T-helper 2 cell treated with Interferon-gamma antibody and Interleukin-4, amounts not matched to agents 5 μg/mL and 100 μg/mL, for 36 hours (primary cell): ENCODE measurements around the gene MEDAG.

ENCODE experiments used
- DNase-seq: peaks from one replicate; pipeline ENCODE4 v3.0.0; 2021; ENCODE audit warnings: low spot score
- H3K27ac Mint-ChIP-seq: one replicate; pipeline ENCODE4 v1.8.0; 2021; ENCODE audit warnings: mild to moderate bottlenecking, mixed read lengths
- H3K27me3 Mint-ChIP-seq: one replicate; pipeline ENCODE4 v1.8.0; 2021; ENCODE audit warnings: low read depth, mixed read lengths
- H3K36me3 Mint-ChIP-seq: one replicate; pipeline ENCODE4 v1.8.0; 2021; ENCODE audit warnings: low read depth, mixed read lengths
- H3K4me1 Mint-ChIP-seq: one replicate; pipeline ENCODE4 v1.8.0; 2021; ENCODE audit warnings: low read depth, mixed read lengths
- H3K4me3 Mint-ChIP-seq: one replicate; pipeline ENCODE4 v1.8.0; 2022; ENCODE audit warnings: mild to moderate bottlenecking, moderate library complexity, mixed read lengths
- H3K9me3 Mint-ChIP-seq: one replicate; pipeline ENCODE4 v1.8.0; 2021; ENCODE audit warnings: mixed read lengths

The MEDAG gene

DNA sequence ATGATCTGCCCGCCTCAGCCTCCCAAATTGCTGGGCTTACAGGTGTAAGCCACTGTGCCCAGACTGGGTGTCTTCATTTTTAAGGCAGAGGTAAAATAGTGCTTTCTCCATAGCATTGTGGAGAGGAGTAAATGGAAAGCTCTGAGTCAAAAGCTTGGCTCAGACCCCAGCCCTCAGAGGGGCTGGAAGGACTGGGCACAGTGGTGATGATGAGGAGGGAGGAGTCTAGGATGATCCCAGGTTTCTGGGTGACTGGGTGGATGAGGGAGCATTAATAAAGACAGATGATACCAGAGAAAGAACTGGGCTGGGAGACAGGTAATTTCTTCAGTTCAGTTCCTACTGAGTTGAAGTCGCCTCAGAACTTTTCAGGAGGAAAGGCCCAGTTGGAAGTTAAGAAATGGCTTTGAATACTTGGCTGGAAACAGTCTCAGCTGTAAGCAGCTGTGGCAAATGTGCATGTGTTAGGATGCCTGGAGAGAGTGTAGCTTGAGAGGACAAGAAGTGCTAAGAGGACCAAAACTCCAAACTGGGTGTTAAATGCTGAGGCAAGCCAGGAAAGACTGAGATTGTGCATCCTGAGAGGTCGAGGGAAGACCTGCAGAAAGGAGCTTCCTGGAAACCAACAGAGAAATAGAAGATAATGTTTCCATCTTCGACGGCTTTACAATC is 37.1 kb upstream of the MEDAG start:
- DNase-seq, result no peak
- no peaks in the 10 kb centered on the region for H3K36me3 Mint-ChIP-seq
- H3K27ac Mint-ChIP-seq, result no peak overlapping the region
- H3K4me1 Mint-ChIP-seq, result peaks cover 13% of the 10 kb centered on the region
- peaks cover 14% of the 10 kb centered on the region for H3K27me3 Mint-ChIP-seq
- H3K4me3 Mint-ChIP-seq, result no peak overlapping the region
- no peaks in the 10 kb centered on the region for H3K9me3 Mint-ChIP-seq

DNA sequence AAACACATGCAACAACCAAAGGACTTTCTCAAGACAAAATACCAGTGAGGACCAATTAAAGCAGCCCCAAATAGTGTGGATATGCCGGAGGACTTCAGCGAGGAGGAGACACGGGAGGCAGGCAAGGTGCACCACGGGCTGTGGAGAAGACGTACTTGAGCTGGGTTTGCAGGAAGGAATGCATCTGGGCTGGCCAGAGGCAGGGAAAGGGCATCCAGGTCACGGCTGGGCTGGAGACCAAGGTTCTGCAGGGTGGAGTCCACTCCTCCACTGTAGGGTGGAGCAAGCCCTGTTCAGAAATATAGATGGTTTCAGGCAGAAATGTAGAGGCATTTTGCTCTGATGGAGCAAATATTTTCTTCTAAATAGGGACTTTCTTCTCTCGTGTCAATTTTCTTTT is 36.6 kb upstream of the MEDAG start:
- no peak overlapping the region for H3K4me3 Mint-ChIP-seq
- no peaks in the 10 kb centered on the region for H3K9me3 Mint-ChIP-seq
- peaks cover 16% of the 10 kb centered on the region for H3K27me3 Mint-ChIP-seq
- no peak overlapping the region for H3K27ac Mint-ChIP-seq
- peaks cover 13% of the 10 kb centered on the region for H3K4me1 Mint-ChIP-seq
- no peak for DNase-seq
- H3K36me3 Mint-ChIP-seq, result no peaks in the 10 kb centered on the region

DNA sequence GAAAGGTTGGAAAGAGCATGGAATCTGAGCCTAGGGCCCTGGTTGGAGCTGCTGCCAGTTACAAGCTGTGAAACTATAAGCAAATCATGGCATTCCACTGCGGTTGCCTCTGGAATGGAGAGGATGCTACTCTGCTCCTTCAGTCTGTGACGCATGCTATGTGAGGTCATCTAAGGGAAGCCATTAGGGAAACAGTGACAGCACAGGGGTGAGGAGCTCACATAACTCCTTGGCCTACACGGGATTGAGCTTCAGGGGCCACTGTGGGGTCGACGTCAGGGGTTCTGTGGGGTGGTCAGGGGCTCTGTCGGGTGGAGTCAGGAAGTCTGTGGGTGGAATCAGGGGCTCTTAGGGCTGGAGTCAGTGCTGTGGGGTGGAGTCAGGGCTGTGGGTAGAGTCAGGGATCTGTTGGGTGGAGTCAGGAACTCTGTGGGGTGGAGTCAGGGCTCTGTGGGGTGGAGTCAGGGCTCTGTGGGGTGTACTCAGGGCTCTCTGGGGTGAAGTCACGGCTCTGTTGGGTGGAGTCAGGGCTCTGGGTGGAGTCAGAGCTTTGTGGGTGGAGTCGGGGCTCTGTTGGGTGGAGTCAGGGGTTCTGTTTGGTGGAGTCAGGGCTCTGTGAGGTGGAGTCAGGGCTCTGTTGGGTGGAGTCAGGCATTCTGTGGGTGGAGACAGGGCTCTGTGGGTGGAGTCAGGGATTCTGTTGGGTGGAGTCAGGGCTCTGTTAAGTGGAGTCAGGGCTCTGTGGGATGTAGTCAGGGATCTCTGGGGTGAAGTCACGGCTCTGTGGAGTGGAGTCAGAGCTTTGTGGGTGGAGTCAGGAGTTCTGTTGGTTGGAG is 35.8 kb upstream of the MEDAG start:
- Mint-ChIP-seq H3K27me3 (peaks cover 16% of the 10 kb centered on the region), H3K27ac (no peak overlapping the region), H3K4me1 (peaks cover 12% of the 10 kb centered on the region), H3K36me3 (no peaks in the 10 kb centered on the region), H3K4me3 (no peak overlapping the region), H3K9me3 (no peaks in the 10 kb centered on the region)
- peak; percentile 29 for DNase-seq

DNA sequence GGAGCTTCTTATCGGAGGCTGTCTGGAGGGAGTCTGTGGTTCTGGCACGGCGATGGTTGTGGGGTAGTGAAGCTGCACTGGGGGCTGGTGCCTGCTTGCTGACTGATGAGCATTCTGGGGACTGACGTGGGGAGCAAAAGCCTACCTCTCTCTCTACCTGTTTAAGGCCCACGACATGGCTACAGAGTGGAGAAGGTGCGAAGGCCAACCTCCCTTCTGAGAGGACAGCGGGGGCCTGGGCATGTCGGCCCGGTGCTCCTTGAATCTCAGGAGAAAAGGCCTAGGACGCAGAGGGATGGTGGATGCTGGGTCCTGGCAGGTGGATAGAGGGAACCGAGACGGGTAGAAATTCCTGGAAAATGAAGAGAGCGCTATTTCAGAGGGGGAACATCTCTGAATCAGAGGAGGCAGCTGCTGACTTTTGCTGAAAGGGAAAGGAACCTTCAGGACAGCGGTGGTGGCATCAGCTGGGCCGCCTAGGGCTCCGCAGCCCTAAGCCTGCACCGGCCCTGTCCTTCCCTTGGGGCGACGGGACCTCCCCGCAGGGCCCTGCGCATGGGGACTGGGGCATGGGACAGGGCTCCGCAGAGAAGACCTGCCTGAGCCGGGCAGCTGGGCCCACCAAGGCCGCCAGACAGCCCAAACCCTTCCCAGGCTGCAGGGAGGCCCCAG is 35.0 kb upstream of the MEDAG start:
- Mint-ChIP-seq H3K4me3 (no peak overlapping the region), H3K4me1 (peaks cover 9% of the 10 kb centered on the region), H3K27me3 (peaks cover 12% of the 10 kb centered on the region), H3K27ac (no peak overlapping the region), H3K9me3 (no peaks in the 10 kb centered on the region), H3K36me3 (no peaks in the 10 kb centered on the region)
- no peak for DNase-seq

DNA sequence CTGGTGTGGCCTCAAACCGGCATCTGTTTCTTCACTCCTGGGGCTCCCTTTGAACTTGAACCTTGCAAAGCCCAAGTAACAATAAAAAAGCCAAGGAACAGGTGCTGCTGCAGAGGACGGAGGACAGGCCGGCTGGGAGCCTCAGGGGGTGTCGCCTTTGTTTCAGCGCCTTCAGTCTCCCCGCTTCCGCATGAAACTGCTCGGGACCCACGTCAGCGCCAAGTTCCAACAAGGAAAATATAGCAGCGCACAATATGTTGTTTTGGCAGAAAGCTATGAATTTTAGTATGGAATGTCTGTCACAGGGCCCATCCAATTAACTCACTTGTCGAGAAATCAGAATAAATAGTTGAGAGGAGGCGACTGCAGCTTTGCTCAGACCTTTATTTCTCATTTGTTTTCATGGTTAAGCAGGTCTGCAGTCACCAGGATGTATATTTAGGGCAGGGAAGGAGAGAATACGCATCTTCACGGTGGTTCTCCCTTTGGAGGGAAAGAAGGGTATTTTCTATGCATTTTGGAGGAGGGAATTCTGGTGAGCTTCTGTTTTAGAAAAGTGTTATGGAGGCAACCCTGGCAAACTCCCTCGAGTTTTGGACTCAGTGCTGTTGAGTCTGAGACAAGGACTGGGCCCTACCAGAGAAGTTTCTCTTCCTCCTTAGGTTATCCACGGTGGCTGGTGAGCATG is 34.3 kb upstream of the MEDAG start:
- H3K9me3 Mint-ChIP-seq, result no peaks in the 10 kb centered on the region
- H3K36me3 Mint-ChIP-seq, result no peaks in the 10 kb centered on the region
- DNase-seq, result no peak
- peaks cover 9% of the 10 kb centered on the region for H3K4me1 Mint-ChIP-seq
- H3K27ac Mint-ChIP-seq, result no peak overlapping the region
- H3K27me3 Mint-ChIP-seq, result peaks cover 11% of the 10 kb centered on the region
- H3K4me3 Mint-ChIP-seq, result no peak overlapping the region

DNA sequence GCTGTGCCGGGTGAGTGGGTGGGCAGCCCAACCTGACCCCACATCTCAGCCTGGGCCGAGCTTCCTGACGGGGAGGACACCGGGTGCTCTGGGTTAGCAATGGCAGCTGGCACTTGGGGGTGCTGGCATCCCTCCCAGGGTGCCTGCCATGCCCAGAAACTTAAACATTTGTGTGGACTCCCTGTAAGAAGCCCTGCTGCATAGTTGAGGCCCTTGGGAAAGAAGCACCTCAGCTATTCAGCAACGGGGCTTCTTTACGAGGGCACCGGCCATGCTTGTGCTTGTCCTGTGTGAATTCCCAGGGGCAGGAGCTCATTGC is 33.8 kb upstream of the MEDAG start:
- H3K36me3 Mint-ChIP-seq, result no peaks in the 10 kb centered on the region
- H3K4me1 Mint-ChIP-seq, result peaks cover 9% of the 10 kb centered on the region
- DNase-seq, result no peak
- H3K27ac Mint-ChIP-seq, result no peak overlapping the region
- no peaks in the 10 kb centered on the region for H3K9me3 Mint-ChIP-seq
- H3K4me3 Mint-ChIP-seq, result no peak overlapping the region
- peaks cover 9% of the 10 kb centered on the region for H3K27me3 Mint-ChIP-seq

DNA sequence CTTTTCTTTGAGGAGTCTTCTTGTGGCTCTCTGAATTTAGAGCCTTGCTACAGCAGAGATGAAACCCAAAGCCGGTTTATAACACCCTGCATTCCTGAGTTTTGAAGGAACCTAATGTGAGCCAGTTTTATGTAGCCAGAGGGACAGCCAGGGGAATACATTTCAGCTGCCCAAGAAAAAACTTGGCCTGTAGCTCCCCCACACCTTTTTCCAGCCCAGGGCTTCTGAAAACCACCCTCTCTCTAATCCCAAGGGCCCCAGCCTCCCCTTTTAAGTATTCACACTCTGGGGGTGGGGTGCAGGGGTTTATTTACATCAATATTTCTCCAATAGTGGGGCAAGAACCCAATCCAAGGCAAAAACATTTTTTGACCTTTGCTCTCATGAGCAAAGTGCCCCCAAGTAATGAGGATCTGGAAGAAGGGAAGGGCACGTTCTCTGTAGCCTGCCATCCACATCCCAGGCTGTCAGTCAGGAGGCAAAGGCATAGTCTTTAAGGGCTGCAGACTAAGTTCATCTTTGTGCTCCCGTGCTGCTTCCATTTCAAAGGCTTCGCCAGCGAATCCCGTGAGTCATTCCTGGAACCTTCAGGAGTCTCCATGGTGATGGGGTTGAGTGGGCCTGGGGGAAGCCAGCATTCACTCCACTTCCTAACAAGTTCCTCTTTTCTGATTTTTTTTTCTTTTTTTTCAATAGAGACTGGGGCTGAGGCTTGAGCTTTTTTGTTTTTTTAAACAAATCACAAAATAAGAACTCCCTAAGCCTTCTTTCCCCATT is 33.2 kb upstream of the MEDAG start:
- Mint-ChIP-seq H3K4me3 (no peak overlapping the region), H3K27ac (no peak overlapping the region), H3K4me1 (peaks cover 9% of the 10 kb centered on the region), H3K9me3 (no peaks in the 10 kb centered on the region), H3K36me3 (no peaks in the 10 kb centered on the region), H3K27me3 (peaks cover 9% of the 10 kb centered on the region)
- DNase-seq, result no peak

DNA sequence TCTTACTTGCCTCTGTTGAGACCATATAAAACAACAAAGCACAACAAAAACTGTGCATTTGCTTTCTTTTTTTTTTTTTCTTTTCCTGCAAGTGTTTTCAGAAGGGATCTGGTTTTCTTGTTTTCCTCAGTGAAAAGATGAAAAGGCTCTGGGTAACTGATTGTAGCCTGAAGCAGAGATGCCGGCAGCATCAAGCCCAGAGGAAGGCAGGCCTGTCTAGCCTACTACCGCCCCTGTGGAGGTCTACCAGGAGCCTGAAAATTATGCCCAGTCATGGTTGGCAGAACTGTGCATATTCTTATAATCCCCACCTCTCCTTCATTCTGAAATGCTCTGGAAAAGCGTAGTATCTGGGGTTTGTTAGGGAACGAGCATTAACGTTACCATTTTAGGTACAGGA is 32.6 kb upstream of the MEDAG start:
- Mint-ChIP-seq H3K27me3 (peaks cover 9% of the 10 kb centered on the region), H3K4me1 (peaks cover 9% of the 10 kb centered on the region), H3K9me3 (no peaks in the 10 kb centered on the region), H3K36me3 (no peaks in the 10 kb centered on the region), H3K4me3 (no peak overlapping the region), H3K27ac (no peak overlapping the region)
- DNase-seq, result no peak

DNA sequence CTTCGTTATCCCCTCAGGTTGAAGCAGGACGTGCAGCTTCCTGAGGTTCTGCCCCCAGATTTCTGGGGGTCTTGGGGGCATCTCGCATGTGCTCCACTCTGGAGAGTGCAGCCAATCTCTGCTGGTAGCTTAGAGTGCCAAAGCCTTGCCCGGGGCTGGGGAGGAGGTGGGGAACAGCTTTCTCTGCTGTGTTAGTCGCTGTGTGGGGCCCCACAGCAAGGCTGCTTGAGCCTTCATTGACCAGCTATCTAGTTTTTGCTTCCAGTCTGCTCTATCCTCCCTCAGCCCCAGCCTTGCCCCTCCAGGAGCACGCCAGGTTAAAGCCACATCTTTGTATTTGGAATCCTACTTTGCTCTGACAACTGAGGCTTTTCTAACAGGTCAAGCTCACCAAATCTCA is 32.0 kb upstream of the MEDAG start:
- peaks cover 9% of the 10 kb centered on the region for H3K4me1 Mint-ChIP-seq

DNA sequence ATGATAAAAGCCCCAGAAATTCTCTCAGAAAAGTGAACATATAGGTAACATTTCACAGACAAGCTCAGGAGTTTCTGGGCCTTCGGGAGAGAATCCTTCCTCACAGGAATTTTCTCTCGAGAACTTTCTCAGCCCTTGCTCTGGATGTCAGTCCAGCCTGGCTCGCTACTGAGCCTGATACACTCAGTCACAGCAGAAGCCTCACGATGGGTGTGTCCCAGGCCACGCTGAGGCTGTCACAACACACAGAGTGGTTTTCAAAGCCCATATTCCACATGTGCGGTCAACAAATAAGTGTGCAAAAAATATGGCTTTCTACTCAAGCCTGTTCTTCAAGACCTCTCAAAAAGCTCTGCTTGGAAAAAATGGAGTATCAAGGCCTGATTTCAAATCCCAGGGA is 31.5 kb upstream of the MEDAG start:
- Mint-ChIP-seq H3K4me3 (no peak overlapping the region), H3K27me3 (peaks cover 8% of the 10 kb centered on the region)

More for the DNA sequence above, 32.0 kb upstream of the MEDAG start:
- H3K4me3 Mint-ChIP-seq, result no peak overlapping the region
- H3K27me3 Mint-ChIP-seq, result peaks cover 13% of the 10 kb centered on the region
- H3K9me3 Mint-ChIP-seq, result no peaks in the 10 kb centered on the region
- H3K27ac Mint-ChIP-seq, result no peak overlapping the region
- H3K36me3 Mint-ChIP-seq, result no peaks in the 10 kb centered on the region
- DNase-seq, result no peak

DNA sequence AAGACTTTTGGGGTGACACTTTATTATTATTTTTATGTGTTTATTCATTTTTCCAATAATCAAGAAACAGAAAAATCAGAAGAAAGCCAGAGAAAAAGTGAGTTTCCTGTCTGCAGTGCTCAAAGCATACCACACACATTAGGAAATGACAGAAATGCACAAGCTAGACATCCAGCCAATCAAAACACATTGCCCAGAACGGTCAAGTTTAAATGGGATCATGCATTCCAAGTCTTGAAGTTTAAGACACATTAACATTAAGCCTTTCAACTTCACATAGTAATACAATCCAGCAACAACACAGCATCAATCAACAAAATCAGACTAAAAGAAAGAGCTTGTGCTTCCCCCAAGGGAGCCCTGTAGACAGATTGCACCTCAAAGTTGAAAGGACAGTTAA is 28.7 kb upstream of the MEDAG start:
- no peak for DNase-seq

More for the DNA sequence above, 31.5 kb upstream of the MEDAG start:
- no peak for DNase-seq
- no peak overlapping the region for H3K27ac Mint-ChIP-seq
- no peaks in the 10 kb centered on the region for H3K9me3 Mint-ChIP-seq
- H3K4me1 Mint-ChIP-seq, result peaks cover 9% of the 10 kb centered on the region
- H3K36me3 Mint-ChIP-seq, result no peaks in the 10 kb centered on the region

DNA sequence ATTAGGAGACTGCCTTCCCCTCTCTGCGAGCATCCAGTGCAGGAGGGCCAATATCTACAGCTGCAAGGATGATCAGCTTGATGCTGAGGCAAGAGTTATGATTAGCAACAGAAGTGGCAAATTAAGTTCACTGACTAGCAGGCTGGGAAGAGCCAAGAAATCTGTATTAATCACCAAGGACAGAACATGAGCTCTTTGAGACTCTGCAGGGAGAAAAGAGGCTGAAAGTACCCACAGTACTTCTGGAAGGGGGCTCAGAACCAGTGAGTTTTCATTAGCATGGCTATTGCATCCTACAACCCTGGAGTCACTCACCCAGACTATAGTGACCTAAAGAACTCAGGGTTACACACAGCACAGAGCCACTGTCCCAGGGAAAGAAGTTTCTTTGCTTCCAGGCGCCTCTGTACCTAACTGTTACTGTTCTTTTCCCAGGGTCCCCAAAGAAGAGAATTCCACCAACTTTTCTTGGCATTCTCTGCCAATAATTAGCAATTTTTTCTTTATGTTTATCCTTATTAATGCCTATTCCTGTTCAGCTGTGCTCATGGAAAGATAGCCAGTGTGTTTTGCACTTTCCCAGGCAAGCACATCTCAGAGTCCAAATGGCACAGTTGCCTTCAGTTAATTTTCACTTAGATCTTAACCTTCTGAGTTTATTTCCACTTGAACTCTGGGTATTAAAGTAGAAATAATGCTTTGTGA is 25.8 kb upstream of the MEDAG start:
- Mint-ChIP-seq H3K27me3 (peaks cover 15% of the 10 kb centered on the region), H3K36me3 (peaks cover 2% of the 10 kb centered on the region), H3K27ac (no peak overlapping the region), H3K4me3 (no peak overlapping the region), H3K4me1 (peaks cover 11% of the 10 kb centered on the region), H3K9me3 (peaks cover 13% of the 10 kb centered on the region)
- no peak for DNase-seq

More for the DNA sequence above, 28.7 kb upstream of the MEDAG start:
- H3K4me1 Mint-ChIP-seq, result no peaks in the 10 kb centered on the region
- no peaks in the 10 kb centered on the region for H3K36me3 Mint-ChIP-seq
- H3K27me3 Mint-ChIP-seq, result peaks cover 18% of the 10 kb centered on the region
- H3K9me3 Mint-ChIP-seq, result no peaks in the 10 kb centered on the region
- H3K27ac Mint-ChIP-seq, result no peak overlapping the region
- no peak overlapping the region for H3K4me3 Mint-ChIP-seq

DNA sequence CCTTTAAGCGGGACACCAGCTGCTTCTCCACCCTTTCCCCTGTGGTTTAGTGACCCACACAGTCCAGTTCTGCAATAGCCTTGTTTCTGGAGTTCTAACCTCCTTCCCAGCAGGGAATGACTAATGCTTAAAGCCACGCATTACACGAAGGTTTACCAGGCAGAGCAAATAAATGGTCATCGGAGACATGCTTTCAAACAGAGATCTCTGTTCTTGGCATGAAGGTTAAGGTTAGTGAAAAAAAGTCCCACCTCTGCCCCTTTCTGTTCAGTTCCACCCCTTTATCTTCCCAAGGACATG is 25.3 kb upstream of the MEDAG start:
- Mint-ChIP-seq H3K27ac (no peak overlapping the region), H3K36me3 (peaks cover 2% of the 10 kb centered on the region), H3K27me3 (peaks cover 15% of the 10 kb centered on the region), H3K4me3 (no peak overlapping the region), H3K9me3 (peaks cover 13% of the 10 kb centered on the region), H3K4me1 (peaks cover 12% of the 10 kb centered on the region)
- DNase-seq, result no peak
